Suprapubic skin (tissue), 3 donors: ENCODE measurements around the gene RAD50.

Experiments used
- CTCF ChIP-seq, 2 donors: fragments of 200-600 bp in 1 of 2; fragments of 450-650 bp in 1 of 2; sonication (generic) in 1 of 2; IDR thresholded peaks; one replicate each; pipeline ENCODE4 v1.5.1; 2016 to 2019; ENCODE audit warnings: antibody characterized with exemption in 2 of 2, mild to moderate bottlenecking in 1 of 2, moderate library complexity in 1 of 2
- EP300 ChIP-seq: sonication (generic); formaldehyde crosslinking; IDR thresholded peaks from one replicate; pipeline ENCODE4 v1.6.1; 2017; ENCODE audit warnings: antibody characterized with exemption

- TF ChIP-seq CTCF (IDR thresholded peaks at IDR 0.05): no peak
- TF ChIP-seq EP300: no peak
Observed at GRCh38 chr5:132668706-132669454, 112.1 kb downstream of the RAD50 start.
